ENCODE results near the gene IL10. TPM values are rescaled to one million over a fixed set of nuclear protein-coding genes. Genes with fewer than 3 reads are reported as not detected.
A peak's percentile ranks its signal among the peaks of the same experiment; 100 is the strongest.

IL10 gene
- total RNA-seq, 1 experiment from 2014 or later = not detected

DNA sequence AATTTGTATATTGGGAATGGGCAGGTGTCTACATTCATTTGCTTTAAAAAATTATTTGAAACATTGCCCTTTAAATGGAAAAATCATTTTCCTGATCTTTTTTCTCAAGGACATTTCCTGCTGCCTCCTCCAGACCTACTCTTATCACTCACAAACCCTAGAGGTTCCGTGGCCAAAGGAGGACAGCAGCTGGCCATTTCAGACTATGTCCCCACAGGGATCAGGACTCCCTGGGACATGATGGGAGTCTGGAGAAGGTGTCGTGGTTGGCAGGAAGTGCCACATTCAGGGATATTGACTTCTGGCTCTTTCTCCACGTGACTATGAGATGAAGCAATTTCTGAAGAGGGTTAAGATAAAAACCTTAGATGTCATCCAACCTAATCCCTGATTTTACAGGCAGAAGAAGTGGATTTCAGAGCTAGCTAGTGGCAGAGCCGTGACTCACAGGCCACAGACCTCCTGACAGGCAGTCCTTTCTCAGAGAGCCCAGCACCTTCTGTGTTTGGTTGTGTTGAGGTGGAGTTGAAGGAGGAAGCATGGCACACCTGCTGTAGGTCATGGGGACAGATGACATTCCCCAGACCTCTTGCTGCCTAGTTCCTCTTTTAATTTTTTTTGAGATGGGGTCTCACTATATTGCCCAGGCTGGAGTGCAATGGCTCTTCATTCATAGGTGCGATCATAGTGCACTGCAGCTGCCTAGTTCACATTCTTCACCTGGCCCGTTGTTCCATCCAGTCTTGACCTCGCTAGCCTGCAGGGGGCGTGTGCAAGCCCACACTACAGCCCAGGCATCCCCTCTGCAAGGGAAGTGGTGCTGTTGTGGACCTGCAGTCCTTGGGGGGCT, 25.5 kb upstream of the IL10 start:
- CTCF ChIA-PET = interaction anchor here (0.6 to 0.8 kb wide), 3 partner anchors 22 to 115 kb away, joined by 3 to 5 read pairs (median 3); no protein-coding TSS in a partner anchor
- Mint-ChIP-seq H3K9me3 (ENCODE audit: low read depth, unreplicated experiment) (no peaks in the 10 kb centered on the region), H3K4me1 (ENCODE audit: low read depth, unreplicated experiment) (no peaks in the 10 kb centered on the region), H3K27ac (ENCODE audit: unreplicated experiment) (no peak overlapping the region), H3K4me3 (ENCODE audit: low read depth, unreplicated experiment) (no peak overlapping the region), H3K36me3 (ENCODE audit: insufficient read depth, unreplicated experiment) (no peaks in the 10 kb centered on the region), H3K27me3 (ENCODE audit: unreplicated experiment) (peaks cover 83% of the 10 kb centered on the region)
- peak; percentile 31 for DNase-seq
- no TSS peak for BruUV-seq (replicated peaks)
- intact Hi-C loops (cut with micrococcal nuclease; ENCODE audit: unreplicated experiment) = no loop called here
- TF ChIP-seq, protein P1, sequence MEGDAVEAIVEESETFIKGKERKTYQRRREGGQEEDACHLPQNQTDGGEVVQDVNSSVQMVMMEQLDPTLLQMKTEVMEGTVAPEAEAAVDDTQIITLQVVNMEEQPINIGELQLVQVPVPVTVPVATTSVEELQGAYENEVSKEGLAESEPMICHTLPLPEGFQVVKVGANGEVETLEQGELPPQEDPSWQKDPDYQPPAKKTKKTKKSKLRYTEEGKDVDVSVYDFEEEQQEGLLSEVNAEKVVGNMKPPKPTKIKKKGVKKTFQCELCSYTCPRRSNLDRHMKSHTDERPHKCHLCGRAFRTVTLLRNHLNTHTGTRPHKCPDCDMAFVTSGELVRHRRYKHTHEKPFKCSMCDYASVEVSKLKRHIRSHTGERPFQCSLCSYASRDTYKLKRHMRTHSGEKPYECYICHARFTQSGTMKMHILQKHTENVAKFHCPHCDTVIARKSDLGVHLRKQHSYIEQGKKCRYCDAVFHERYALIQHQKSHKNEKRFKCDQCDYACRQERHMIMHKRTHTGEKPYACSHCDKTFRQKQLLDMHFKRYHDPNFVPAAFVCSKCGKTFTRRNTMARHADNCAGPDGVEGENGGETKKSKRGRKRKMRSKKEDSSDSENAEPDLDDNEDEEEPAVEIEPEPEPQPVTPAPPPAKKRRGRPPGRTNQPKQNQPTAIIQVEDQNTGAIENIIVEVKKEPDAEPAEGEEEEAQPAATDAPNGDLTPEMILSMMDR (IDR thresholded peaks at IDR 0.05; ENCODE audit: unreplicated experiment) = peak; percentile 58

DNA sequence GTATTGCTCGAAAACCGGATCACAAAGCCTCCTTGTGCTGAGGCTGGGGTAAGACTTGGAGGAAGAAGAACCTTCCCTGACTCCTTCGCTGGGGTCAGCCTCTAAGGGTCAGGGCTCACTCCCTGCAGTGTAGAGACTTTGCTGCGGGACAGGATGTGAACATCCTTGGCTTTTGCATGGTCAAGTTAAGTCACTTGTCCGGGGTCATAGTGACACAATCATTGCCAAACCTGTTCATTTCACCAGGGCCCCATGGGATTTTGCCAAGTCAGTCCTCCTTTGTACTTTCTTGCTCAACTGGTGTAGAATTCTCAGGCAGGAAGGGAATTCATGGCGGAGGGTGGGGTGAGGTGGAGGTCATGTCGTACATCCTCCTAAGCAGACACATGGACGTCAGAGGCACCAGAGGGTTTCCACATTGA, 24.7 kb upstream of the IL10 start:
- Mint-ChIP-seq H3K4me3 (ENCODE audit: low read depth, unreplicated experiment) (no peak overlapping the region), H3K4me1 (ENCODE audit: low read depth, unreplicated experiment) (no peaks in the 10 kb centered on the region), H3K27me3 (ENCODE audit: unreplicated experiment) (peaks cover 83% of the 10 kb centered on the region), H3K9me3 (ENCODE audit: low read depth, unreplicated experiment) (no peaks in the 10 kb centered on the region), H3K36me3 (ENCODE audit: insufficient read depth, unreplicated experiment) (no peaks in the 10 kb centered on the region), H3K27ac (ENCODE audit: unreplicated experiment) (no peak overlapping the region)
- DNase-seq = no peak
- BruUV-seq (replicated peaks) = no TSS peak
- CTCF ChIA-PET = interaction anchor here (0.6 kb wide), 1 partner anchor 23 kb away, joined by 5 read pairs; no protein-coding TSS in a partner anchor
- TF ChIP-seq, protein P1 (IDR thresholded peaks at IDR 0.05; ENCODE audit: unreplicated experiment) = no peak
- intact Hi-C loops (cut with micrococcal nuclease; ENCODE audit: unreplicated experiment) = no loop called here

DNA sequence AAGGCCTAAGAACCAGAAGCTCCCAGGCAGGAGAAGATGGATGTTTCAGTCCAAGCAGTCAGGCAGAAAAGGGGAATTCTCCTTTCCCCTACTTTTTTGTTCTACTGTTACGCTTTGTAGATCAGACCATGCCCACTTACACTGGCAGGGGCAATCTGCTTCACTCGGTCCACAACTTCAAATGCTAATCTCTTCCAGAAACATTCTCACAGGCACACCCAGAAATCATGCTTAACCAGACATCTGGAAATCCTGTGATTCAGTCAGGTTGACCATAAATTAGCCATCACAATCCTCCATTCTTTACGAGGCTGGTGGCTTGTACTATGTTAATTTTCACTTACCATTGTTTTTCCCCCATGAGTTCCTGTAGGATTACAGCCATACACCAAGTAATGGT, 23.8 kb upstream of the IL10 start:
- Mint-ChIP-seq H3K9me3 (ENCODE audit: low read depth, unreplicated experiment) (no peaks in the 10 kb centered on the region), H3K27me3 (ENCODE audit: unreplicated experiment) (peaks cover 83% of the 10 kb centered on the region), H3K36me3 (ENCODE audit: insufficient read depth, unreplicated experiment) (no peaks in the 10 kb centered on the region), H3K27ac (ENCODE audit: unreplicated experiment) (no peak overlapping the region), H3K4me1 (ENCODE audit: low read depth, unreplicated experiment) (no peaks in the 10 kb centered on the region), H3K4me3 (ENCODE audit: low read depth, unreplicated experiment) (no peak overlapping the region)
- DNase-seq = no peak
- intact Hi-C loops (cut with micrococcal nuclease; ENCODE audit: unreplicated experiment) = no loop called here
- no TSS peak for BruUV-seq (replicated peaks)
- TF ChIP-seq, protein P1 (IDR thresholded peaks at IDR 0.05; ENCODE audit: unreplicated experiment) = no peak
- CTCF ChIA-PET = no interaction called here

DNA sequence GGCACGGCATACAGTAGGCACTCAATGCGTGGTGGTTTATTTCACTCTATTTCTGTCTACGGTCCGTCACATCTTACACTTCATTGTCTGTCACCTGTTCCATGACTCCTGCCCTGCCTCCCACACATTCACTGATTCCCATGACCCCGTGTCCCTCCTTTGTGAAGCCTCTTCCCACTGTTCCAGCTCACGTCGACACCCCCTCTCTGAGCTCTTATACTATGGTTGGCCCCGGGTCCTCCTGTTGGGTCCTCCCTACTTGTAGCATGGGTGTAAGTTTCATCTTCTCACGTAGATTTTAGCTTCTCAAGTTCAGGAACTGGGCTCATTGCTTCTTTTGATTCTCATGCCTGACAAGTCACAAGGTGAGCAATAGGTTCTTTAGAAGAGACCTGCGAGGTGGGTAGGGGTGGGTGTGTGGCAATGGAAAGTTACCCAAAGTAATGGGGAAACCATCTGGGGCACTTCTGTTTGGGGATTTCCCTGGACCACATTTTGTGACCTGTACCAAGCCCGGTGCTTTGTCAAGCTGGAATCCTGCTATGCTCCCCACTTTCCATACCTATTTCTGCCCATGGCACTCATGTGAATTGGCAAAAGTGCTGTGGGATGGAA, 22.1 kb upstream of the IL10 start:
- TF ChIP-seq, protein P1 (IDR thresholded peaks at IDR 0.05; ENCODE audit: unreplicated experiment) = no peak
- CTCF ChIA-PET = no interaction called here
- intact Hi-C loops (cut with micrococcal nuclease; ENCODE audit: unreplicated experiment) = no loop called here
- no peak for DNase-seq
- H3K4me1 Mint-ChIP-seq (ENCODE audit: low read depth, unreplicated experiment) = no peaks in the 10 kb centered on the region
- peaks cover 83% of the 10 kb centered on the region for H3K27me3 Mint-ChIP-seq (ENCODE audit: unreplicated experiment)
- H3K4me3 Mint-ChIP-seq (ENCODE audit: low read depth, unreplicated experiment) = no peak overlapping the region
- no TSS peak for BruUV-seq (replicated peaks)
- no peaks in the 10 kb centered on the region for H3K9me3 Mint-ChIP-seq (ENCODE audit: low read depth, unreplicated experiment)
- H3K27ac Mint-ChIP-seq (ENCODE audit: unreplicated experiment) = no peak overlapping the region
- no peaks in the 10 kb centered on the region for H3K36me3 Mint-ChIP-seq (ENCODE audit: insufficient read depth, unreplicated experiment)
